ENCODE measurements around the gene CXCR2.

DNA sequence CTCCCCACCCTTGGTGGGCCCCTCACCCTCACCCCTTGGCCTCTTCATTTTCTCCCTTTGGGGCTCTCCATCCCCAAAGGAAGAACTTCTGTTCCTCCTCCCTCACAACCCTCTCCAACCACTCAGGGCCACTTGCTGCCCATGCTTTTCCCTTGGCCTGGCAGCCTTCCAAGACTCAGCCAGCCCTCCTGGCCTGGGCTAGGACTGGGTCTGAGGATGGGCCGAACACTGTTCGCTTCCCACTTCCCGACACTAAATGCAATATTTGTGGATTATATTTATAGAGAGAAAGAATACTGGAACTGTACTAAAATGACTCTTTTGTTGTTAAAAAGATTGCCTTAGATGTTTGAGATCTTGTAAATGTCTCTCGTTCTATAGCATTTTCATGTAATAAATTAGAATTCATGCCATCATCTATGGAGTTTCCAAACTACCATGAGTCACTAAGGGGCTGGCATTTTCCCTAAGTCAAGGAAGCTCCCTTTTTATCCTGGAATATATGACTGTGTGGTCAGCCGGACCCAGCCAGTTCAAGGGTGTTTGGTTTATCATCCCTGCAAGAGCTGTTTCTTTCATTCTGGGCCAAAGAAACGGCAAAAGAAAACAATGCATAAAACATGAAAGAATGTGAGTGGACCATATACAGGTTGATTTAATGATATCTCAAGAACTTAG lies 3.8 kb downstream of the CXCR2 start:
- no peak for TF ChIP-seq GABPA (IDR thresholded peaks at IDR 0.05; ENCODE audit: borderline replicate concordance, insufficient read depth, low read length)
- TF ChIP-seq, protein P1, sequence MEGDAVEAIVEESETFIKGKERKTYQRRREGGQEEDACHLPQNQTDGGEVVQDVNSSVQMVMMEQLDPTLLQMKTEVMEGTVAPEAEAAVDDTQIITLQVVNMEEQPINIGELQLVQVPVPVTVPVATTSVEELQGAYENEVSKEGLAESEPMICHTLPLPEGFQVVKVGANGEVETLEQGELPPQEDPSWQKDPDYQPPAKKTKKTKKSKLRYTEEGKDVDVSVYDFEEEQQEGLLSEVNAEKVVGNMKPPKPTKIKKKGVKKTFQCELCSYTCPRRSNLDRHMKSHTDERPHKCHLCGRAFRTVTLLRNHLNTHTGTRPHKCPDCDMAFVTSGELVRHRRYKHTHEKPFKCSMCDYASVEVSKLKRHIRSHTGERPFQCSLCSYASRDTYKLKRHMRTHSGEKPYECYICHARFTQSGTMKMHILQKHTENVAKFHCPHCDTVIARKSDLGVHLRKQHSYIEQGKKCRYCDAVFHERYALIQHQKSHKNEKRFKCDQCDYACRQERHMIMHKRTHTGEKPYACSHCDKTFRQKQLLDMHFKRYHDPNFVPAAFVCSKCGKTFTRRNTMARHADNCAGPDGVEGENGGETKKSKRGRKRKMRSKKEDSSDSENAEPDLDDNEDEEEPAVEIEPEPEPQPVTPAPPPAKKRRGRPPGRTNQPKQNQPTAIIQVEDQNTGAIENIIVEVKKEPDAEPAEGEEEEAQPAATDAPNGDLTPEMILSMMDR (IDR thresholded peaks at IDR 0.05; ENCODE audit: control extremely low read depth in 1 of 3, insufficient read depth in 1 of 3, low read depth in 1 of 3, low read length in 3 of 3) = no peak
- TF ChIP-seq BACH1 (IDR thresholded peaks at IDR 0.05; ENCODE audit: low read length) = no peak
